GM12872 (cell line): ENCODE measurements around the gene SDK1.

Experiments used
- TF ChIP-seq, protein P1 (sequence below): IDR thresholded peaks from 3 replicates; pipeline ENCODE4 v1.5.1; 2011; ENCODE audit warnings: low read depth, mild to moderate bottlenecking, low read length, moderate library complexity; ENCODE audit not compliant: insufficient read depth

SDK1 gene

DNA sequence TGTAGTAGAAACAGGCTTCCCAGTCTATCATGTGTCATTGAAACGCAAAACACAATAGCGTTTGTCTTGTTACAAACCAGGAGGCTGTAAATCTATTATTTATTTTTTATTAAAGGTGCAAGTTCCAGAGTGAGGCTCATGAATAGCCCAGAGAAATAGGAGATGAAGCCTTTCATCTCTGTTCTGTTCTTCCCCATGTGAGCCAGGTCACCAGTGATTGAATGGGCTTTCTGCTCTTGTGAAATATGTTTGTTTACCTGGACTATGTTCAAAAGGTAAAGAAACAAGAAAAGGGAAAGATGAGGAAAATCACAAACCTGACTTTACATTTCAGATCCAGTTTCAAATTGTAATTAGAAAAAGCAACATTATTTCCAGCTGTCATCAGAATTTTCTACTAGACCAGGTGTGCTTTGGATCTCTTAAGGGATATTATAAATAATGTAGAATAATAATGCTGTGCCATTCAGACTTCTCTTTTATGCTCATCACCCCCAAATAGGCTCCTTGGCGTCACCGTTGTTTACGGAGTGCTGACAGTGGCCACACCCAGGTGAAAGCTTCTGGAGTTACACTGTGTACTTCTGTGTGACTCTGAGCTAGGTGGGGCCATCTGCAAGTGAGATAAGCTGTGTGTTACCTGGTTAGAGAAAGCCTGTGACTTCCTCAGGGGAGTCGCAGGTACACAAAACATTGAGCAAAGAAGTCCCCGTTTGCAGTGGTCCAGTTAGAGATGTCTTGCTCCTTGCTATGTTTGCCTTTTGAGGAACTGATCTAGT lies 274.9 kb downstream of the SDK1 start:
- TF ChIP-seq, protein P1, sequence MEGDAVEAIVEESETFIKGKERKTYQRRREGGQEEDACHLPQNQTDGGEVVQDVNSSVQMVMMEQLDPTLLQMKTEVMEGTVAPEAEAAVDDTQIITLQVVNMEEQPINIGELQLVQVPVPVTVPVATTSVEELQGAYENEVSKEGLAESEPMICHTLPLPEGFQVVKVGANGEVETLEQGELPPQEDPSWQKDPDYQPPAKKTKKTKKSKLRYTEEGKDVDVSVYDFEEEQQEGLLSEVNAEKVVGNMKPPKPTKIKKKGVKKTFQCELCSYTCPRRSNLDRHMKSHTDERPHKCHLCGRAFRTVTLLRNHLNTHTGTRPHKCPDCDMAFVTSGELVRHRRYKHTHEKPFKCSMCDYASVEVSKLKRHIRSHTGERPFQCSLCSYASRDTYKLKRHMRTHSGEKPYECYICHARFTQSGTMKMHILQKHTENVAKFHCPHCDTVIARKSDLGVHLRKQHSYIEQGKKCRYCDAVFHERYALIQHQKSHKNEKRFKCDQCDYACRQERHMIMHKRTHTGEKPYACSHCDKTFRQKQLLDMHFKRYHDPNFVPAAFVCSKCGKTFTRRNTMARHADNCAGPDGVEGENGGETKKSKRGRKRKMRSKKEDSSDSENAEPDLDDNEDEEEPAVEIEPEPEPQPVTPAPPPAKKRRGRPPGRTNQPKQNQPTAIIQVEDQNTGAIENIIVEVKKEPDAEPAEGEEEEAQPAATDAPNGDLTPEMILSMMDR, result no peak

- TF ChIP-seq, protein P1, result no peak
Measured at GRCh38 chr7:3578399-3578798, 277.3 kb downstream of the SDK1 start.

DNA sequence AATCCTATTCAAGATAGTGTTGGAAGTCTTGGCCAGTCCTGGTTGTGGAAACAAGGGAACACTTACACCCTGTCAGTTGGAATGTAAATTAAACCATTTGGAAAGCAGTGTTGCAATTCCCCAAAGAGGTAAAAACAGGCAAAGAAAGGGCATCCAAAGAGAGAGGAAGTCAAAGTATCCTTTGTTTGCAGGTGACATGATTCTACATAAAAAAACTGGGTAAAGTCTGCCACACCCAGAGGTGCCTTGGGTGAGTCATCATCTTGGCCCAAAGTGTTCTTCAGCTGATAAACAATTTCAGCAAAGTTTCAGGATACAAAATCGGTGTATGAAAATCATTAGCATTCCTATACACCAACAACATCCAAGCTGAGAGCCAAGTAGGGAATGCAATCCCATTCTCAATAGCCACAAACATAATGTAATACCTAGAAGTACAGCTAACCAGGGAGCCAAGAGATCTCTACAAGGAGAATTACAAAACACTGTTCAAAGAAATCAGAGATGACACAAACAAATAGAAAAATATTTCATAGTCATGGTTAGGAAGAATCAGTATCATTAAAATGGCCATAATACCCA lies 278.7 kb downstream of the SDK1 start:
- TF ChIP-seq, protein P1, result no peak

DNA sequence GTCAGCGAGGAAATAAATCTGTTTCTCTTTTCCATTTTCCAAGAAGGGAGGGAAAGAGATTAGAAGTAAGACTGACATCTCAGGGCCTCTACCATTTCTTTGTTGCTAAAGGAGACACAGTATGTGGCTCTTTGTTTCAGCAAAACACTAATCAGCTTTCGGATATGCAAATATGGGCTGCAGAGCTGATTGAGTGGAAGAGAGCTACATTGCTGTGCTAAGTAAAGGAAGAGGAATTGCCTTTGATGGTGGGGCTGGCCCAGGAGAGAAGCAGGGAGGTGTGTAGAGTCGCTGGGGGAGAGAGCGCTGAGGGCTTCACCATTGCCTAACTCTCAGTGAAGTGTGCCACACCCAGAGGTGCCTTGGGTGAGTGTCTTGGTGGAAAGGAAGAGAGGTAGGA lies 284.8 kb downstream of the SDK1 start:
- TF ChIP-seq, protein P1, result no peak

- TF ChIP-seq, protein P1, result no peak
Measured at GRCh38 chr7:3588341-3588740, 287.3 kb downstream of the SDK1 start.

DNA sequence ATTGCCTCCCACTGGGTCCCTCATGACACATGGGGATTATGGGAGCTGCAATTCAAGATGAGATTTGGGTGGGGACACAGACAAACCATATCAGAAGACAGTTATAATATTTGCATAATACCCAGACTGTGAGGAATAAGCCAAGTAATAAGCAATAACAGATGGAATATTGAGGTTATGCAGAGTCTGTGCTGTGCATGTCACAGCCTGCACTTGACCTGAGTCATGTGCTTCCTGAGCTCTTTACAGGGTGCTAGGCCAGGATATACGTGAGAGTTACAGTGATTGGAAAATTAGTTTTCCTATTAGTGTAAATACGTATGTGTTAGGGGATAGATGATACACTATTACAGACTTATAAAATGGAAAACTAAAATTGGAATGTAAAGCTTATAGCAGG lies 288.7 kb downstream of the SDK1 start:
- TF ChIP-seq, protein P1, result no peak

DNA sequence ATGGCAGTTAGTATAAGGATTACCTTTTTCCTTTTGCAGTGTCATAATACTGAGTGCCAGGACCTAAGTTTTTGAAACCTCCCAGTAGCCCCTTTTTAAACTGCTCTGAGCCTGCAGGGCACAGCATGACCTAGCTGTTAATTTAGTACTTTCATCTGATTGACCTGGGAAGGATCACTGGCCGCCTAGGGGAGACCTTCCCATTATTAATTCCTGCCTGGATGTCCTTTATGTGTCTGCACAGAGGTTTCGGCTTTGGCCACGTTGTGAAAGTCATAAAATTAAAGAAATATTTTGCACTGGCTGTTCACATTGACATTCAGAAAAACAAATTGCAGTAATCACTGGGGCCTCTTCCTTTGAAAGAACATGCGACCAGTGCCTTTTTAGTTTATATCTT lies 290.2 kb downstream of the SDK1 start:
- TF ChIP-seq, protein P1, result no peak
